Transverse colon (tissue), 4 donors: Measurements from ENCODE around the gene OSBPL3. TPM values are rescaled to one million over a fixed set of nuclear protein-coding genes. Genes with fewer than 3 reads are reported as not detected.

ENCODE experiments used
- DNase-seq: peaks from one replicate; pipeline ENCODE4 v3.0.0-alpha.2; 2019
- H3K27ac ChIP-seq, 4 donors: fragments of 200-600 bp; sonication (generic); 2 replicates each; pipeline ENCODE4 v1.5.1; 2016 to 2018; ENCODE audit warnings: inconsistent platforms in 4 of 4
- H3K27me3 ChIP-seq: fragments of 200-600 bp; sonication (generic); 2 replicates; pipeline ENCODE4 v1.5.1; 2017; ENCODE audit warnings: inconsistent platforms
- H3K36me3 ChIP-seq, 4 donors: fragments of 200-600 bp; sonication (generic); 2 replicates each; pipeline ENCODE4 v1.5.1; 2017 to 2019; ENCODE audit warnings: inconsistent platforms in 4 of 4
- H3K4me1 ChIP-seq, 4 donors: fragments of 200-600 bp; sonication (generic); 2 replicates each; pipeline ENCODE4 v1.5.1; 2017 to 2020; ENCODE audit warnings: inconsistent platforms in 4 of 4
- H3K4me3 ChIP-seq, 4 donors: fragments of 200-600 bp; sonication (generic); 1 replicate in 1 of 4; 2 replicates in 3 of 4; pipeline versions ENCODE4 v1.5.1 to v1.6.1; 2017 to 2019; ENCODE audit warnings: inconsistent platforms in 4 of 4
- H3K9me3 ChIP-seq, 2 donors: fragments of 200-600 bp; sonication (generic); 2 replicates each; pipeline ENCODE4 v1.5.1; 2017 to 2019; ENCODE audit warnings: inconsistent platforms in 2 of 2
- EP300 ChIP-seq: sonication (generic); formaldehyde crosslinking; IDR thresholded peaks from one replicate; pipeline ENCODE4 v1.6.1; 2017; ENCODE audit warnings: antibody characterized with exemption, low read depth
- POLR2A ChIP-seq: fragments of 450-650 bp; IDR thresholded peaks from one replicate; pipeline ENCODE4 v1.6.1; 2016; ENCODE audit warnings: antibody characterized with exemption, mild to moderate bottlenecking, moderate library complexity
- POLR2AphosphoS5 ChIP-seq, 3 donors: sonication (generic); formaldehyde crosslinking; IDR thresholded peaks; one replicate each; pipeline ENCODE4 v1.6.1; 2016; ENCODE audit warnings: antibody characterized with exemption in 3 of 3
- WGBS, 2 donors: methylation state at CpG; one replicate each; pipeline ENCODE4 v1.1.5; 2018; ENCODE audit warnings: low coverage in 1 of 2; 5-methylcytosine and 5-hydroxymethylcytosine counted together
- in situ Hi-C, 4 donors: fragments of 200-750 bp; cut with MboI; loops; one replicate each; pipeline versions ENCODE4 v1.15.0 to v1.15.1; 2017; ENCODE audit warnings: low sequenced_read_pairs in 3 of 4, low pct_ligation_motif_present in 1 of 4, low pct_unique_long_range_greater_than_20kb in 1 of 4
- intact Hi-C: fragments of 100-400 bp; cut with DNase I; formaldehyde crosslinking; loops from one replicate; pipeline ENCODE4 v1.15.1; 2023; ENCODE audit warnings: low total_unique reads
- total RNA-seq, 4 donors: library from RNA; depleted of rRNA; stranded (reverse); fragments of >200 nt; gene quantifications; one replicate each; pipeline ENCODE4 v1.1.0, GENCODE V29; 2016
- TF ChIP-seq, protein P1 (sequence below), 5 experiments: fragments of 200-600 bp in 3 of 5; fragments of 450-650 bp in 2 of 5; sonication (generic) in 3 of 5; IDR thresholded peaks; 1 replicate in 2 of 5; 2 replicates in 3 of 5; pipeline ENCODE4 v1.5.1; 2016 to 2017; ENCODE audit warnings: antibody characterized with exemption in 5 of 5, inconsistent platforms in 3 of 5, mild to moderate bottlenecking in 2 of 5, moderate library complexity in 1 of 5

OSBPL3 gene
- total RNA-seq, 4 donors from 2014 or later: 6.7 to 20.6 (median 8.0) TPM

DNA sequence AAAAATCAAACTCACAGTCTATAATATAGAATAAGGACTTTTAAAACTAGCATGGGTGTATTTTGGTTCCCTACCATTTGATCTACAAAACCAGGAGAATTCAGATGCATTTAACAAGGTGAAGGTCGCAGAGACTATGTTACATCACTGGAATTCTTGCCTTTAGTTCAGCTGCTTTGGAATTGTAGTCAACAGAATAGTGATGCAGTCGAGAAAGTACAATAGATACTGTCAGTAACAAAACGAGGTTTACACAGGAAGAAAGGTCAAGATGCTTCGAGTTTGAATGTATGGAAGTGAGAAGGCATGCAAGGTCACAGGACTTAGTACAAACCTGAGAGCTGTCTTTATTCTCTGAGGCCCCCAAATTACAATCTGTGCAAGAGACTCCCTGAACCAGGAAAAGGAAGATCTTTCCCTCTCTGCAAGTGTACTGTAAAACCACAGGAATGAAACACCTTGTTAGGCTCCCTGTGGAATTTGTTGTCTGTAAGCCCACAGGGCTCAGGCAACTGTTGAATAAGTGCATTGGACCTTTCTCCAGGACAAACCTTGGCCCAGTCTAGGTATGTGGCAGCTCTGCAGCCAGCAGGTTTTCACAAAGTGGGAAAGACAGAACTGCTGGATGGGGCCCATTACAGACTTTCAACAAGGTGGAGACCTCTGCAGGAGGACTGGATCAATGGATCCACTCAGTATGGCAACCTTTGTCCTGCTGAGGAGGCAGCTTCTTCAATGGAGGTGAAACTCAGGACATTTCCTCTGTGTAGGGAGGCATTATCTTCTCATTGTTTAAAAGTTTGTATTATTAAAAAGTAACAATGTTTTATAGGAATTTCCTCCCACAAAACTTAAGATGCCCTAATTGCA is 121.6 kb downstream of the OSBPL3 start:
- H3K4me1 ChIP-seq: no peaks in the 10 kb centered on the region
- intact Hi-C loops (no loop called here), in situ Hi-C loops (no loop called here)
- WGBS, 2 donors: 49 to 64% methylated on average over 4 of the region's 4 CpGs
- no peak for TF ChIP-seq EP300
- TF ChIP-seq POLR2A: no peak
- TF ChIP-seq, protein P1, sequence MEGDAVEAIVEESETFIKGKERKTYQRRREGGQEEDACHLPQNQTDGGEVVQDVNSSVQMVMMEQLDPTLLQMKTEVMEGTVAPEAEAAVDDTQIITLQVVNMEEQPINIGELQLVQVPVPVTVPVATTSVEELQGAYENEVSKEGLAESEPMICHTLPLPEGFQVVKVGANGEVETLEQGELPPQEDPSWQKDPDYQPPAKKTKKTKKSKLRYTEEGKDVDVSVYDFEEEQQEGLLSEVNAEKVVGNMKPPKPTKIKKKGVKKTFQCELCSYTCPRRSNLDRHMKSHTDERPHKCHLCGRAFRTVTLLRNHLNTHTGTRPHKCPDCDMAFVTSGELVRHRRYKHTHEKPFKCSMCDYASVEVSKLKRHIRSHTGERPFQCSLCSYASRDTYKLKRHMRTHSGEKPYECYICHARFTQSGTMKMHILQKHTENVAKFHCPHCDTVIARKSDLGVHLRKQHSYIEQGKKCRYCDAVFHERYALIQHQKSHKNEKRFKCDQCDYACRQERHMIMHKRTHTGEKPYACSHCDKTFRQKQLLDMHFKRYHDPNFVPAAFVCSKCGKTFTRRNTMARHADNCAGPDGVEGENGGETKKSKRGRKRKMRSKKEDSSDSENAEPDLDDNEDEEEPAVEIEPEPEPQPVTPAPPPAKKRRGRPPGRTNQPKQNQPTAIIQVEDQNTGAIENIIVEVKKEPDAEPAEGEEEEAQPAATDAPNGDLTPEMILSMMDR (IDR thresholded peaks at IDR 0.05): no peak
- no peak for TF ChIP-seq POLR2AphosphoS5 (IDR thresholded peaks at IDR 0.05)
- no peak overlapping the region for H3K4me3 ChIP-seq
- H3K9me3 ChIP-seq: no peaks in the 10 kb centered on the region
- H3K27me3 ChIP-seq: no peaks in the 10 kb centered on the region
- no peak for DNase-seq
- no peak overlapping the region for H3K27ac ChIP-seq
- H3K36me3 ChIP-seq: no peaks in the 10 kb centered on the region

DNA sequence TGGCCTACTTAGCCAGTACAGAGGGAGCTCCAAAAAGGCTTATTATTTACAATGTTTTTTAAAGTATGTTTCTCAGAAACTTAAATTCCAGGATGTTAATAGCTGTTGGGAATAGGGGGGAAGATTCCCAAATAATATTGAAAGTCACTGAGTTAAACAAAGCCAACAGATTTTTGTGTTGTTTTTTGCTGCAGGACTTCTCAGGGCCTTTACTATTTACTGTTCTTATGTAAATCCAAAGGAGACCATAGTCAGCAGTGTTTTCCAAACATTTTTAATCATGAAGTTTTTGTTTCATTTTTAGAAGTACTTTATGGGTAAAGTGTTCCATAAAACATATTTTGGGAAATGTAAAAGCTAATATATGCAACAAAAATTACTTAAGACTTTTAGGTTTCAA is 122.4 kb downstream of the OSBPL3 start:
- H3K9me3 ChIP-seq: no peaks in the 10 kb centered on the region
- no peak for DNase-seq
- H3K27ac ChIP-seq: no peak overlapping the region
- H3K4me1 ChIP-seq: no peaks in the 10 kb centered on the region
- in situ Hi-C loops: no loop called here
- no peaks in the 10 kb centered on the region for H3K27me3 ChIP-seq
- H3K36me3 ChIP-seq: no peaks in the 10 kb centered on the region
- intact Hi-C loops: no loop called here
- no peak overlapping the region for H3K4me3 ChIP-seq
- TF ChIP-seq EP300 (no peak), POLR2A (no peak), POLR2AphosphoS5 (IDR thresholded peaks at IDR 0.05) (no peak)
- TF ChIP-seq, protein P1 (IDR thresholded peaks at IDR 0.05): no peak

DNA sequence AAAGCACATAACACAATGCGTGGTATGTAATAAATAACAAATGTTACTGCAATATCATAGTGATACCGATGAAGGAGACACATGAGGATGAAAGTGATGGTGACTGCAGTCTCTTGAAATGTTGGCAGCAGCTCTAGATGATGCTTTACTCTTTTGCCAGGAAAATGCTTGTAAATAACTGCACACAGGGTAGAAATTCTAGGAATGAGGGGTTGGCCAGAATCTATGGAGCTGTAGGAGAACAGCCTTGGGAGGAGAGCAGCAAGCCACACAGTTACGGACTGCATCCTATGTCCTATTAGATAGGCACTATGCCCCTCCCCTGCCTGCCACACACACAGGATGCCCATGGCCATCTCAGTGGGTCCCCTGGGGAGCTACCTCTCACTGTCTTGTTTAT is 125.1 kb downstream of the OSBPL3 start:
- intact Hi-C loops: no loop called here
- in situ Hi-C loops: no loop called here
- Histone ChIP-seq H3K27me3 (no peaks in the 10 kb centered on the region), H3K4me1 (no peaks in the 10 kb centered on the region), H3K27ac (no peak overlapping the region), H3K36me3 (no peaks in the 10 kb centered on the region), H3K4me3 (no peak overlapping the region), H3K9me3 (no peaks in the 10 kb centered on the region)
- no peak for DNase-seq
- WGBS, 2 donors: 89 to 91% methylated on average over 2 to 3 of the region's 3 CpGs
- TF ChIP-seq EP300 (no peak), POLR2AphosphoS5 (IDR thresholded peaks at IDR 0.05) (no peak), POLR2A (no peak)
- TF ChIP-seq, protein P1 (IDR thresholded peaks at IDR 0.05): no peak

DNA sequence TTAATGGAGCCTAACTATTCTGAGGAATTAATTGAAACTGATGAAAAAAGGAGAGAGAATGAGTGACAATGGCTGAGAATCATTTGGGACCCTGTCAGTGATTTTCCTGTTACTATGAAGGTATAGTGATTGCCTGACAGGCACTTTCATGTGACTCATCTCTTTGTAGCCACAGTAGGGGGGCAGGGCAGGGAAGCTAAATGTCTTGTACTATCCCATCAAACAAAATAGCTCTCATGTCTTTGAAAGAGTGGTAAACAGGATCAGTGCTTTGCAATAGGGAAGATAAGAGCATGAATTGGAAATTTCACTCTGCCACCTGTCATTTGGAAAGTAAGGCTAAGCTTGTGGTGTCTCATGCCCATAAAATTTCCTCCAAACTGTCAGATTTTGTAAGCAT is 128.2 kb downstream of the OSBPL3 start:
- Histone ChIP-seq H3K27me3 (no peaks in the 10 kb centered on the region), H3K9me3 (no peaks in the 10 kb centered on the region), H3K27ac (no peak overlapping the region), H3K36me3 (no peaks in the 10 kb centered on the region), H3K4me1 (no peaks in the 10 kb centered on the region), H3K4me3 (no peak overlapping the region)
- TF ChIP-seq, protein P1 (IDR thresholded peaks at IDR 0.05): no peak
- TF ChIP-seq EP300 (no peak), POLR2A (no peak), POLR2AphosphoS5 (IDR thresholded peaks at IDR 0.05) (no peak)
- in situ Hi-C loops: no loop called here
- intact Hi-C loops: no loop called here
- DNase-seq: no peak
